ENCODE measurements around the gene KCNC1. TPM values are rescaled to one million over a fixed set of nuclear protein-coding genes. Genes with fewer than 3 reads are reported as not detected.

KCNC1 gene
- total and polyA plus RNA-seq, 2 experiments from 2014 or later: 0.11 TPM; not detected in 1

GRCh38 chr11:17730137-17730536, 4.4 kb upstream of the KCNC1 start (continued):
- no peak for TF ChIP-seq ZNF462 (CRISPR knock-in tag; IDR thresholded peaks at IDR 0.05)

GRCh38 chr11:17730608-17731462, 3.7 kb upstream of the KCNC1 start:
- peaks cover 10% of the 10 kb centered on the region; the same call in 2 of the 3 replicates for H3K4me1 Mint-ChIP-seq
- Histone ChIP-seq H3K4me1 (ENCODE audit: insufficient read depth) (no peaks in the 10 kb centered on the region), H3K79me2 (replicated peaks; ENCODE audit: insufficient read depth) (no peaks in the 10 kb centered on the region), H3K27ac (ENCODE audit: low read depth) (no peak overlapping the region), H3K36me3 (ENCODE audit: insufficient read depth) (no peaks in the 10 kb centered on the region), H3K4me2 (no peak overlapping the region), H3K9me2 (ENCODE audit: insufficient read depth) (no peaks in the 10 kb centered on the region), H4K20me1 (replicated peaks; ENCODE audit: insufficient read depth) (no peaks in the 10 kb centered on the region; the same call in 1 of the 2 replicates), H3K27me3 (ENCODE audit: insufficient read depth) (peaks cover 59% of the 10 kb centered on the region), H2AFZ (no peak overlapping the region; the same call in 1 of the 2 replicates), H3K4me3 (no peak overlapping the region), H3F3A (replicated peaks; ENCODE audit: low read depth) (no peaks in the 10 kb centered on the region)
- no peaks in the 10 kb centered on the region for H3K36me3 Mint-ChIP-seq (ENCODE audit: low read depth)
- H3K4me3 Mint-ChIP-seq: no peak overlapping the region
- no peaks in the 10 kb centered on the region for H3K9me3 Mint-ChIP-seq
- H3K27ac Mint-ChIP-seq: no peak overlapping the region
- peaks cover 40% of the 10 kb centered on the region for H3K27me3 Mint-ChIP-seq (ENCODE audit: insufficient read depth, low read depth, poor library complexity)
- peak; percentile 90 for DNase-seq (ENCODE audit: low spot score)
- TF ChIP-seq STAT1 (IDR thresholded peaks at IDR 0.05; ENCODE audit: unreplicated experiment) (no peak), POLR2AphosphoS5 (IDR thresholded peaks at IDR 0.05; ENCODE audit: low read depth) (no peak), CTCF (conservative IDR thresholded peaks at IDR 0.05; ENCODE audit: low read depth in 2 of 2) (peak; percentile 61 to 98)
- peak; percentile 77 for ATAC-seq

All from GM23338 (cell line).